AML-193 (cell line): ENCODE measurements around the gene EPHA10.
"Not testable (repeated sequence)": the region's sequence is repeated elsewhere in the genome, so short reads cannot be mapped to it uniquely, and the experiment has no call there.

Experiments
- DNase-seq, 2 experiments: peaks; one replicate each; lab custom pipeline; 2025; lab: John Stamatoyannopoulos, UW

The EPHA10 gene

DNA sequence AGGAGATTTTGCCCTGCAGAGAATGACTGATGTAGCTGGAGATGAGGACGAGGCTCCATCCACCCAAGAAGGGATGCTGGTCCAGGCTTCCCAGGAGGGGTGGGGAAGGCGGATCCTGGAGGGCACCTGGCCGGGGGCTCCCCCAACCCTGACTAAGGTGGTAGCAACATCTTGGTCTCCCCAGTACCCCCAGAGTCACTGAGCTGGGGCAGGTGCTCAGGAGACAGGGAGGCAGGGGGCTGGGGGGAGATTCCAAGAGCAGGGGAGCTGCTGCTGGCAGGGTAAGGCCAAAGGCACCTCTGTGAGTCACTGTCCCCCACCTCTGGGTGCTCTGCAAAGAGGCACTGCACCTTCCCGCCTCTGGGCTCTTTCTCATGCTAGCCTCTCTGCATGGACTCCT is 48.6 kb downstream of the EPHA10 start:
- no peak for DNase-seq

- DNase-seq = no peak
Observed at GRCh38 chr1:37714689-37715088, 50.2 kb downstream of the EPHA10 start.

DNA sequence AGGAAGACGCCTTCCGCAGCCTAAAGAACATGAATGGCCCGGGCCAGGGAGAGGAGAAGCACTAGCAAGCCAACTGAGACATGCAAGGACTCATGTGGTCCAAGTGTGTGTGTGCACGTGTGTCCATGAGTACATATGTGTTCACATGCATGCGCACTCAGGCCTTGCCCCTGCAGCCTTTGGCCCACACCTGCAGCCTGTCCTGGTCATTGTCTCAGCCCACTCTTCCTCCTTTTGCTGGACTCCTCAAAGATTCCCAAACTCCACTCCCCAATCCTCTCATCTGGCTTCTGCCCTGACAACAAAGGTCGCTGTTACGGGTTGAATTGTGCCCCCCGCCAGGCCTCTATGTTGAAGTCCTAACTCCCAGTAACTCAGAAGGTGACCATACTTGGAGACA is 50.7 kb downstream of the EPHA10 start:
- DNase-seq = no peak

- DNase-seq = no peak
Observed at GRCh38 chr1:37708471-37708870, 56.4 kb downstream of the EPHA10 start.

DNA sequence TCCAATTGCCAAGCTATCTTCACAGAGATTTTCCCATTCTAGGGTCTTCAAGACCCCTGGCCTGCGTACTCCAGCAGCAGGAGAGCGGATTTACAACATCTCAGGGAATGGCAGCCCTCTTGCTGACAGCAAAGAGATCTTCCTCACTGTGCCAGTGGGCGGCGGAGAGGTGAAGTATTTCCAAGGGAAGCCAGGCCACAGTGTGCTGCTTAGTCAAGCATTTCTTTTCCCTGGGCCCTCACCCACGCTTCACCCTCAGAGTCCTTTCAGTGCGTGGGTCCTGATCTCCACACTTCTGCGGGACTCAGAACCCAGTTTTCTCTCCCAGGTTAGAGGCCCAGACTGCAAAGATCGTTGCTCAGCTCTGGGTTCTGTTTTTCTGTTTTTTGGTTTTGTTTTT is 59.5 kb downstream of the EPHA10 start:
- no peak for DNase-seq

DNA sequence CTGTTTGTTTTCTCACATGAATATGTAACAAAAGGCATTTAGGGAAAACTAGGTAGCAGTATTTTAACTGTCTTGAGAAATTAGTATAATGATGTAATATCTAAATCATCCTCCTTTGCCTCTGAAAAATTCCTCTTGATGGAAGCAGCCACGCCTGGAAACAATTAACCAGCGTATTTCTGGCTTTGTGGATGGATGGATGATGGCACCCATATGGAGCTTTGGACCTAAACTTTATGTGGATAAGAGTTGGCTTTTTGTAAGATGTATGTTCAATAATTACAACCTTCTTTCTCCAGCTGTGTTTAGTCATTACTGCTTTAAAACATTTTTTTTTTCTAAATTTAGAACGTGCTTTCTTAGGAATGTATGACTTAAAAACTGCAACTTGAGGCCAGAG is 60.0 kb downstream of the EPHA10 start:
- DNase-seq = no peak

GRCh38 chr1:37703061-37703460 is 61.9 kb downstream of the EPHA10 start:
- no peak for DNase-seq

- no peak for DNase-seq
Observed at GRCh38 chr1:37701051-37701450, 63.9 kb downstream of the EPHA10 start.

DNA sequence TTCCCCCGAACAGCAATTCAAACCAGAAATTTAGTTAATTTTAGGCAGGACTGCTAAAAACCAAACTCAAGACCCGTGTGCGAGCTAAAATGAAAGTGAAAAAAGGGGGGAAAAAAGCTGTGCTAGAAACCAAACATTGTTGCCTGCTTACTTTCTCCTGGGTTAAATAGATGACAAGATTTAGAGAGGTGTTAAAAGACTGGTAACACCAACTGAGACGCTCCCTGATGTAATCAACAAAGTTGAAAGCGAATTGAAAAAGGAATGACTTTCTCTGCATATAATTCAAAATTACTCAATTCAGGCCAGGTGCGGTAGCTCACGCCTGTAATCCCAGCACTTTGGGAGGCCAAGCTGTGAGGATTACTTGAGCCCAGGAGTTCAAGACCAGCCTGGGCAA is 65.8 kb downstream of the EPHA10 start:
- no peak for DNase-seq

DNA sequence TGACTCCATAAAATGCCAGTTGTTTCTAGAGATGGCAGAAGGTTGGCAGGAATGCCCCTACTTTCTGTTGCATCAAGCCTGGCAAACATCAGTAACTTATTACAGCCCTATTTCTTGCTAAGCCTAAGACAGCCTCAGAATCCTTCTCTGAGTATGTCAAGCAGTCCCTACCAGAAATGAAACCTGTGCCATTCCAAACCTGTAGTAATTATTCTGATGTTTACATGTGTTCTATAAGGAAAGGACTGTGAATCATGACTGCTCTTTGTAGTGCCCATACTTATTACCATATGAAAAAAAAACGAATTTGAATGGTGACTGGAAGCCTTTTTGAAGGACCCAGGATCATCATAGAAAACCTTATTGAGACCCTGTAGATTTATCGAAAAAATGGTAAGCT is 67.2 kb downstream of the EPHA10 start:
- no peak for DNase-seq

- no peak for DNase-seq
Observed at GRCh38 chr1:37697090-37697489, 67.8 kb downstream of the EPHA10 start.

DNA sequence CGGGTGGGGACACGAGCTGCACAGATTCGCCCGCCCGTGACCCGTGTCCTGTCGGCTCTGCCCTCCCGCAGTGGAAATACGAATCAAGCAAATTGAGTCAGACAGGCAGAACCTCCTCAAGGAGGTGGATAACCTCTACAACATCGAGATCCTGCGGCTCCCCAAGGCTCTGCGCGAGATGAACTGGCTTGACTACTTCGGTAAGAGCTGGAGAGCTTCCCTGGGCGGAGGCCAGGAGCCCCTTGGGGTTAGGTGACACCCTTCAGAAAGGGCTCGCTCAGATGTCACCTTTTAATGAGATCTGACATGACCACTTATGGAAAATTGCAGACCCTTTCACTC is 72.1 kb downstream of the EPHA10 start:
- DNase-seq = no peak

GRCh38 chr1:37692078-37692833 is 72.7 kb downstream of the EPHA10 start, which contains the start of gene CDCA8:
CDCA8 (plus strand) TSS chr1:37692516; CDS start chr1:37692691, 175 bp downstream.
- DNase-seq = peak; percentile 94

GRCh38 chr1:37691497-37692077 is 73.3 kb downstream of the EPHA10 start:
- peak; percentile 13 to 14 for DNase-seq

- no peak for DNase-seq
Observed at GRCh38 chr1:37688926-37689325, 76.0 kb downstream of the EPHA10 start.

GRCh38 chr1:37687764-37688163 is 77.2 kb downstream of the EPHA10 start:
- DNase-seq = not testable (repeated sequence)

GRCh38 chr1:37685722-37686121 is 79.2 kb downstream of the EPHA10 start:
- DNase-seq = no peak

DNA sequence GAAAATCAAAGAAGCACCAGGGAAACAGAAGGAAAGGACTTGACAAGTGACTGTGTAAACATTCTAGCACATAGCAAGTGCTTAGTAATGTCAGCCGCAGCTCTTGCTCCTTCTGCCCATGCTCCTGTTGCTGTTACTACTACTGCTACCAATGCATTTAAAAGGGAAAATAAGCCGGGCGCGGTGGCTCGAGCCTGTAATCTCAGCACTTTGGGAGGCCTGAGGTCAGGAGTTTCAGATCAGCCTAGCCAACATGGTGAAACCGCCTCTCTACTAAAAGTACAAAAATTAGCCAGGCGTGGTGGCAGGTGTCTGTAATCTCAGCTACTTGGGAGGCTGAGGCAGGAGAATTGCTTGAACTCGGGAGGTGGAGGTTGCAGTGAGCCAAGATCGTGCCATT is 80.7 kb downstream of the EPHA10 start:
- not testable (repeated sequence) for DNase-seq

GRCh38 chr1:37682334-37682987 is 82.5 kb downstream of the EPHA10 start:
- peak; percentile 69 to 80 for DNase-seq

- no peak for DNase-seq
Observed at GRCh38 chr1:37680933-37681332, 84.0 kb downstream of the EPHA10 start.

GRCh38 chr1:37677808-37678207 is 87.1 kb downstream of the EPHA10 start:
- no peak for DNase-seq

GRCh38 chr1:37677143-37677439 is 87.8 kb downstream of the EPHA10 start:
- DNase-seq = no peak

- no peak for DNase-seq
Observed at GRCh38 chr1:37676281-37677142, 88.4 kb downstream of the EPHA10 start.
